GM12878 (cell line): ENCODE measurements around the gene PCSK1. TPM values are rescaled to one million over a fixed set of nuclear protein-coding genes. Genes with fewer than 3 reads are reported as not detected.

Experiments used
- ATAC-seq: fragments of 200-7000 bp; cut with Tn5 transposase; 3 replicates; pipeline ENCODE4 v1.9.1; 2020; ENCODE audit warnings: mild to moderate bottlenecking, moderate library complexity
- BruUV-seq: library from RNA; stranded (reverse); fragments of 400-500 nt; replicated peaks from 2 replicates; lab custom pipeline; 2021; lab: Mats Ljungman, UMichigan
- CTCF ChIA-PET: fragments of 300-600 bp; sonication (Branson Sonifier 250); formaldehyde crosslinking; extraction: SDS; loops from one replicate; lab custom pipeline; 2021; ENCODE audit warnings: inconsistent platforms; lab: Yijun Ruan, JAX
- POLR2A ChIA-PET: fragments of 350-600 bp; formaldehyde crosslinking; extraction: SDS; loops from one replicate; lab custom pipeline; 2021; ENCODE audit warnings: inconsistent platforms; lab: Charles Lee
- RAD21 ChIA-PET: fragments of 300-600 bp; sonication (Branson Sonifier 250); formaldehyde crosslinking; loops from one replicate; lab custom pipeline; 2023; ENCODE audit warnings: antibody characterized with exemption; ENCODE audit not compliant: unreplicated experiment; lab: Charles Lee
- SMC1A ChIA-PET: fragments of 300-600 bp; sonication (Branson Sonifier 250); formaldehyde crosslinking; loops from one replicate; lab custom pipeline; 2023; ENCODE audit not compliant: unreplicated experiment, uncharacterized antibody; lab: Charles Lee
- DNase-seq: peaks from one replicate; pipeline ENCODE4 v3.0.0-alpha.2; 2011; ENCODE audit warnings: low read depth, low spot score
- FAIRE-seq: peaks from 3 replicates; lab custom pipeline; 2011; peaks lifted over from hg19 to GRCh38; lab: Jason Lieb, UNC
- H2AFZ ChIP-seq: 2 replicates; pipeline ENCODE4 v1.6.0; 2011; ENCODE audit warnings: low read depth, low read length, control low read depth; ENCODE audit not compliant: control insufficient read depth
- H3K27ac ChIP-seq: 2 replicates; pipeline ENCODE4 v1.5.1; 2011; ENCODE audit warnings: control low read depth; ENCODE audit not compliant: control insufficient read depth, insufficient read depth
- H3K27me3 ChIP-seq, 2 experiments: replicated peaks in 1 of 2; 2 replicates each; pipeline versions ENCODE4 v1.6.0 to v1.6.1; 2011; ENCODE audit warnings: low read length in 1 of 2; ENCODE audit not compliant: control insufficient read depth in 2 of 2, insufficient read depth in 2 of 2
- H3K36me3 ChIP-seq, 2 experiments: 2 replicates each; pipeline ENCODE4 v1.5.1; 2011; ENCODE audit warnings: low read length in 1 of 2; ENCODE audit not compliant: control insufficient read depth in 2 of 2, insufficient read depth in 2 of 2
- H3K4me1 ChIP-seq: 2 replicates; pipeline ENCODE4 v1.6.1; 2011; ENCODE audit warnings: mild to moderate bottlenecking, low read length, moderate library complexity, mixed read lengths; ENCODE audit not compliant: control insufficient read depth, insufficient read depth
- H3K4me2 ChIP-seq: 2 replicates; pipeline ENCODE4 v1.6.0; 2011; ENCODE audit warnings: control low read depth; ENCODE audit not compliant: control insufficient read depth, insufficient read depth
- H3K4me3 ChIP-seq: fragments of 200-600 bp; sonication (generic); 2 replicates; pipeline ENCODE4 v1.5.1; 2016
- H3K79me2 ChIP-seq: 2 replicates; pipeline ENCODE4 v1.6.0; 2011; ENCODE audit warnings: low read length; ENCODE audit not compliant: control insufficient read depth, insufficient read depth
- H3K9ac ChIP-seq: 2 replicates; pipeline ENCODE4 v1.8.0; 2011; ENCODE audit warnings: low read length, control low read depth, mixed read lengths; ENCODE audit not compliant: control insufficient read depth, insufficient read depth
- H3K9me3 ChIP-seq: replicated peaks from 3 replicates; pipeline ENCODE4 v1.5.1; 2011; ENCODE audit warnings: mild to moderate bottlenecking, low read length; ENCODE audit not compliant: control insufficient read depth, insufficient read depth
- H4K20me1 ChIP-seq: 2 replicates; pipeline ENCODE4 v1.6.0; 2011; ENCODE audit not compliant: control insufficient read depth, insufficient read depth
- EP300 ChIP-seq, 2 experiments: fragments of 150-350 bp in 1 of 2; IDR thresholded peaks; 2 replicates each; pipeline ENCODE4 v1.6.1; 2011 to 2012; ENCODE audit warnings: low read depth in 2 of 2, low read length in 2 of 2, borderline replicate concordance in 1 of 2, improper control_type of control experiment in 1 of 2, inconsistent platforms in 1 of 2; ENCODE audit not compliant: control insufficient read depth in 1 of 2
- IKZF2 ChIP-seq, 2 experiments: fragments of 450-650 bp; IDR thresholded peaks; 2 replicates each; pipeline ENCODE4 v1.6.1; 2017; ENCODE audit warnings: mild to moderate bottlenecking in 2 of 2, moderate library complexity in 2 of 2
- KDM1A ChIP-seq: fragments of 200-600 bp; sonication (generic); IDR thresholded peaks from 2 replicates; pipeline ENCODE4 v1.6.1; 2016; ENCODE audit warnings: borderline replicate concordance
- KLF5 ChIP-seq: fragments of 450-650 bp; IDR thresholded peaks from 2 replicates; pipeline ENCODE4 v1.6.1; 2014; ENCODE audit warnings: mild to moderate bottlenecking; ENCODE audit not compliant: partially characterized antibody
- PRDM15 ChIP-seq: fragments of 450-650 bp; formaldehyde crosslinking; IDR thresholded peaks from 2 replicates; pipeline ENCODE4 v1.4.0; 2020; ENCODE audit warnings: mild to moderate bottlenecking, moderate library complexity
- RUNX3 ChIP-seq: IDR thresholded peaks from 2 replicates; pipeline ENCODE4 v1.6.1; 2012; ENCODE audit warnings: low read length, inconsistent platforms
- SMAD1 ChIP-seq: fragments of 450-650 bp; IDR thresholded peaks from 2 replicates; pipeline ENCODE4 v1.6.1; 2018; ENCODE audit warnings: mild to moderate bottlenecking, low read depth; ENCODE audit not compliant: partially characterized antibody
- in situ Hi-C: fragments of 300-500 bp; cut with MboI; formaldehyde crosslinking; loops from 9 replicates; pipeline ENCODE4 v1.14.3; 2018; ENCODE audit warnings: mixed read lengths
- intact Hi-C: fragments of 100-400 bp; cut with micrococcal nuclease; formaldehyde crosslinking; loops from one replicate; pipeline ENCODE4 v1.14.2; 2022; ENCODE audit not compliant: unreplicated experiment
- polyA plus RNA-seq, 11 experiments: library from polyadenylated mRNA; depleted of rRNA in 4 of 11; unstranded in 6 of 11; stranded (reverse) in 5 of 11; fragments of >200 nt; fragmentation: Nextera tagmentation in 4 of 11; fragmentation: Illumina TruSeq in 1 of 11; extraction: Ambion mirVana in 4 of 11; extraction: Trizol in 1 of 11; gene quantifications; 1 replicate in 1 of 11; 2 replicates in 10 of 11; pipeline versions ENCODE4 v1.2.1 to v1.2.3, GENCODE V29; 2011 to 2016; ENCODE audit warnings: inconsistent platforms in 2 of 11, missing spikeins in 2 of 11, low read depth in 1 of 11
- total RNA-seq, 4 experiments: library from RNA; depleted of rRNA in 3 of 4; stranded (reverse); fragments of >200 nt in 3 of 4; fragmentation: Illumina TruSeq in 1 of 4; extraction: Trizol in 1 of 4; gene quantifications; 2 replicates each; pipeline versions ENCODE4 v1.2.1 to v1.2.3, GENCODE V29; 2013 to 2021
- TF ChIP-seq, protein P1 (sequence below): fragments of 150-350 bp; IDR thresholded peaks from 2 replicates; pipeline ENCODE4 v1.6.1; 2014; ENCODE audit warnings: mild to moderate bottlenecking, low read depth, low read length
- TF ChIP-seq, protein P2 (sequence below): fragments of 450-650 bp; IDR thresholded peaks from 2 replicates; pipeline ENCODE4 v1.6.1; 2016; ENCODE audit warnings: mild to moderate bottlenecking
- TF ChIP-seq, protein P3 (sequence below): IDR thresholded peaks from 2 replicates; pipeline ENCODE4 v1.6.1; 2011; ENCODE audit warnings: low read depth, mild to moderate bottlenecking, low read length, moderate library complexity, borderline replicate concordance; ENCODE audit errors: extremely low read depth

PCSK1 gene
- total and polyA plus RNA-seq, 10 of the 15 experiments (the other 5 are each of a cell fraction or from before 2014, with no cell fraction given), result 0.03 to 0.24 (median 0.07) TPM; not detected in 4

GRCh38 chr5:96425443-96425842 is 7.6 kb downstream of the PCSK1 start:
- intact Hi-C loops, result no loop called here
- BruUV-seq, result no TSS peak
- Histone ChIP-seq H4K20me1 (no peaks in the 10 kb centered on the region), H3K27me3 (no peaks in the 10 kb centered on the region), H2AFZ (no peak overlapping the region), H3K27ac (no peak overlapping the region), H3K4me3 (no peak overlapping the region), H3K36me3 (no peaks in the 10 kb centered on the region), H3K9ac (no peak overlapping the region), H3K79me2 (no peaks in the 10 kb centered on the region), H3K9me3 (no peaks in the 10 kb centered on the region), H3K4me1 (no peaks in the 10 kb centered on the region), H3K4me2 (no peak overlapping the region)
- in situ Hi-C loops, result no loop called here
- FAIRE-seq, result no peak
- ChIA-PET SMC1A (interaction anchor here (1.7 kb wide), 1 partner anchor 18 kb away, joined by 3 read pairs; no protein-coding TSS in a partner anchor), RAD21 (no interaction called here), POLR2A (no interaction called here), CTCF (no interaction called here)
- TF ChIP-seq RUNX3, result no peak
- no peak for TF ChIP-seq IKZF2 (IDR thresholded peaks at IDR 0.05)
- TF ChIP-seq KLF5, result no peak
- TF ChIP-seq, protein P1, sequence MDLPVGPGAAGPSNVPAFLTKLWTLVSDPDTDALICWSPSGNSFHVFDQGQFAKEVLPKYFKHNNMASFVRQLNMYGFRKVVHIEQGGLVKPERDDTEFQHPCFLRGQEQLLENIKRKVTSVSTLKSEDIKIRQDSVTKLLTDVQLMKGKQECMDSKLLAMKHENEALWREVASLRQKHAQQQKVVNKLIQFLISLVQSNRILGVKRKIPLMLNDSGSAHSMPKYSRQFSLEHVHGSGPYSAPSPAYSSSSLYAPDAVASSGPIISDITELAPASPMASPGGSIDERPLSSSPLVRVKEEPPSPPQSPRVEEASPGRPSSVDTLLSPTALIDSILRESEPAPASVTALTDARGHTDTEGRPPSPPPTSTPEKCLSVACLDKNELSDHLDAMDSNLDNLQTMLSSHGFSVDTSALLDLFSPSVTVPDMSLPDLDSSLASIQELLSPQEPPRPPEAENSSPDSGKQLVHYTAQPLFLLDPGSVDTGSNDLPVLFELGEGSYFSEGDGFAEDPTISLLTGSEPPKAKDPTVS, result no peak
- TF ChIP-seq, protein P2, sequence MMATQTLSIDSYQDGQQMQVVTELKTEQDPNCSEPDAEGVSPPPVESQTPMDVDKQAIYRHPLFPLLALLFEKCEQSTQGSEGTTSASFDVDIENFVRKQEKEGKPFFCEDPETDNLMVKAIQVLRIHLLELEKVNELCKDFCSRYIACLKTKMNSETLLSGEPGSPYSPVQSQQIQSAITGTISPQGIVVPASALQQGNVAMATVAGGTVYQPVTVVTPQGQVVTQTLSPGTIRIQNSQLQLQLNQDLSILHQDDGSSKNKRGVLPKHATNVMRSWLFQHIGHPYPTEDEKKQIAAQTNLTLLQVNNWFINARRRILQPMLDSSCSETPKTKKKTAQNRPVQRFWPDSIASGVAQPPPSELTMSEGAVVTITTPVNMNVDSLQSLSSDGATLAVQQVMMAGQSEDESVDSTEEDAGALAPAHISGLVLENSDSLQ, result no peak
- TF ChIP-seq SMAD1, result no peak
- TF ChIP-seq EP300 (IDR thresholded peaks at IDR 0.05; ENCODE audit: borderline replicate concordance in 1 of 2, control insufficient read depth in 1 of 2, low read depth in 2 of 2, low read length in 2 of 2), result no peak
- TF ChIP-seq PRDM15 (CRISPR knock-in tag), result no peak
- TF ChIP-seq, protein P3, sequence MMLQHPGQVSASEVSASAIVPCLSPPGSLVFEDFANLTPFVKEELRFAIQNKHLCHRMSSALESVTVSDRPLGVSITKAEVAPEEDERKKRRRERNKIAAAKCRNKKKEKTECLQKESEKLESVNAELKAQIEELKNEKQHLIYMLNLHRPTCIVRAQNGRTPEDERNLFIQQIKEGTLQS, result no peak
- no peak for TF ChIP-seq KDM1A
- no peak for ATAC-seq
- DNase-seq, result no peak
